NCI-H1092 treated with DMSO at 0.1 percent for 48 hours (cell line): ENCODE results near the gene LOXL3.
"Not testable (repeated sequence)": the region's sequence is repeated elsewhere in the genome, so short reads cannot be mapped to it uniquely, and the experiment has no call there.

Experiments used
- DNase-seq: peaks from one replicate; lab custom pipeline; 2025; lab: John Stamatoyannopoulos, UW

Gene LOXL3

GRCh38 chr2:74489906-74490305 is 63.8 kb downstream of the LOXL3 start:
- no peak for DNase-seq

DNA sequence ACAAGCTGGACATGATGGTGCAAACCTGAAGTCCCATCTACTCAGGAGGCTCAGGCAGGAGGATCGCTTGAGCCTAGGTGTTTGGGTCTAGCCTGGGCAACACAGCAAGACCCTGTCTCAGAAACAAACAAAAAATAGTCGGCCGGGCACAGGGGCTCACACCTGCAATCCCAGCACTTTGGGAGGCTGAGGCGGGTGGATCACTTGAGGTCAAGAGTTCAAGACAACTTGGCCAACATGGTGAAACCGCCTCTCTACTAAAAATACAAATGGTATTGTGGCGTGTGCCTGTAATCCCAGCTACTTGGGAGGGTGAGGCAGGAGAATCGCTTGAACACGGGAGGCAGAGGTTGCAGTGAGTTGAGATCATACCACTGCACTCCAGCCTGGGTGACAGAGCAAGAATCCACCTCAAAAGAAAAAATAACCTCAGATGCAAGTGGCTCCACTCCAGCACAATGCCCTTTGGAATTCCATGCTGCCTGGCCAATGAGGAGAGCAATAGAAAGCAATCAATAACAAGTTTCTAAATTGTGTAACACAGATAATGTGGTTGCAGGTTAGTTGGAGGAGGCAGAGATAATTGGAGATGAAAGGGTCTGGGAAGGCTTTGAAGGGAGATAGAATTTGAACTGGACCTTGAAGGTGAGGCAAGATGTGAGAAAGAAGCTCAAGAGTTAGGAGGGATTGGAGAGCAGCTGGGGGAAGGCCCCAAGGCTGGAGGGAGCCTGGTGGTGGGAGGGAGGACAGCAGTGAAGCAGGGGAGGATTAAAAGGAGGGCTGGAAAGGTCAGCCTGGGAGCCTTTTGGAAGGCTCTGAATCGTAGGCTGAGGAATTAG is 64.9 kb downstream of the LOXL3 start:
- no peak for DNase-seq

- DNase-seq: no peak
Observed at GRCh38 chr2:74486141-74486540, 67.6 kb downstream of the LOXL3 start.

DNA sequence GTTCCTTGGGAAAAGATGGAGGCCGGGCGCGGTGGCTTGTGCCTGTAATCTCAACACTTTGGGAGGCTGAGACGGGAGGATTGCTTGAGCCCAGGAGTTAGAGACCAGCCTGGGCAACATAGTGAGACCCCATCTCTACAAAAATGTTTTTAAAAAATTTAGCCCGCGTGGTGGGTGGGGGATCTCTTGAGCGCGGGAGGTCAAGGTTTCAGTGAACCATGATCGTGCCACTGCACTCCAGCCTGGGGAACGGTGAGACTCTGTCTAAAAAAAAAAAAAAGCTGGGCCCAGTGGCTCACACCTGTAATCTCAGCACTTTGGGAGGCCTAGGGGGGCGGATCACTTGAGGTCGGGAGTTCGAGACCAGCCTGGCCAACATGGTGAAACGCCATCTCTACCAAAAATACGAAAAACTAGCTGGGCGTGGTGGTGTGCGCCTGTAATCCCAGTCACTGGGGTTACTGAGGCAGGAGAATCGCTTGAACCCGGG is 70.0 kb downstream of the LOXL3 start:
- DNase-seq: not testable (repeated sequence)

GRCh38 chr2:74482801-74483674 is 70.7 kb downstream of the LOXL3 start, which contains the start of the genes CCDC142 and TTC31:
Gene CCDC142 (minus strand): TSS chr2:74482998. CDS start chr2:74482837, 161 bp downstream.
Gene TTC31 (plus strand): TSS chr2:74483081. CDS start chr2:74483096, 15 bp downstream.
- peak; percentile 94 for DNase-seq
